Calu3 (cell line): ENCODE data around the gene COG3. TPM values are rescaled to one million over a fixed set of nuclear protein-coding genes. Genes with fewer than 3 reads are reported as not detected.

Experiments used
- BruUV-seq: library from RNA; stranded (reverse); fragments of 400-500 nt; replicated peaks from 2 replicates; lab custom pipeline; 2021; lab: Mats Ljungman, UMichigan
- CTCF ChIA-PET: fragments of 300-600 bp; sonication (Branson Sonifier 250); formaldehyde crosslinking; loops from one replicate; lab custom pipeline; 2022; ENCODE audit warnings: antibody characterized with exemption; lab: Charles Lee
- DNase-seq: peaks from one replicate; pipeline ENCODE4 v3.0.0; 2022
- H3K27ac Mint-ChIP-seq: one replicate; pipeline ENCODE4 v1.8.0; 2022; ENCODE audit warnings: mixed read lengths; ENCODE audit not compliant: unreplicated experiment
- H3K27me3 Mint-ChIP-seq: one replicate; pipeline ENCODE4 v1.8.0; 2022; ENCODE audit warnings: mixed read lengths; ENCODE audit not compliant: unreplicated experiment
- H3K36me3 Mint-ChIP-seq: one replicate; pipeline ENCODE4 v1.8.0; 2022; ENCODE audit warnings: mild to moderate bottlenecking, moderate library complexity, mixed read lengths; ENCODE audit not compliant: insufficient read depth, unreplicated experiment
- H3K4me1 Mint-ChIP-seq: one replicate; pipeline ENCODE4 v1.8.0; 2022; ENCODE audit warnings: mild to moderate bottlenecking, low read depth, mixed read lengths; ENCODE audit not compliant: unreplicated experiment
- H3K4me3 Mint-ChIP-seq: one replicate; pipeline ENCODE4 v1.8.0; 2022; ENCODE audit warnings: mild to moderate bottlenecking, low read depth, moderate library complexity, mixed read lengths; ENCODE audit not compliant: unreplicated experiment
- H3K9me3 Mint-ChIP-seq: one replicate; pipeline ENCODE4 v1.8.0; 2022; ENCODE audit warnings: low read depth, mixed read lengths; ENCODE audit not compliant: unreplicated experiment
- CTCF ChIP-seq: fragments of 200-600 bp; IDR thresholded peaks from one replicate; pipeline ENCODE4 v1.8.0; 2022; ENCODE audit warnings: antibody characterized with exemption; ENCODE audit not compliant: unreplicated experiment
- intact Hi-C: fragments of 100-400 bp; cut with micrococcal nuclease; formaldehyde crosslinking; loops from one replicate; pipeline ENCODE4 v1.10.0; 2022; ENCODE audit not compliant: unreplicated experiment
- total RNA-seq: library from RNA; stranded (reverse); gene quantifications from 2 replicates; pipeline ENCODE4 v1.2.3, GENCODE V29; 2022

The COG3 gene
- total RNA-seq, 1 experiment from 2014 or later: 21.6 TPM

- H3K4me1 Mint-ChIP-seq: no peaks in the 10 kb centered on the region
- intact Hi-C loops: no loop called here
- H3K36me3 Mint-ChIP-seq: no peaks in the 10 kb centered on the region
- H3K27ac Mint-ChIP-seq: no peak overlapping the region
- CTCF ChIA-PET: interaction anchor here (0.7 kb wide), 1 partner anchor 854 kb away, joined by 3 read pairs; no protein-coding TSS in a partner anchor
- TF ChIP-seq CTCF: no peak
- H3K27me3 Mint-ChIP-seq: no peaks in the 10 kb centered on the region
- no peak overlapping the region for H3K4me3 Mint-ChIP-seq
- BruUV-seq: no TSS peak
- no peak for DNase-seq
- H3K9me3 Mint-ChIP-seq: no peaks in the 10 kb centered on the region
Measured at GRCh38 chr13:45432737-45433380, 31.9 kb upstream of the COG3 start.

GRCh38 chr13:45433381-45433790, 31.4 kb upstream of the COG3 start:
- no peaks in the 10 kb centered on the region for H3K4me1 Mint-ChIP-seq
- CTCF ChIA-PET: no interaction called here
- H3K36me3 Mint-ChIP-seq: no peaks in the 10 kb centered on the region
- no TSS peak for BruUV-seq
- H3K4me3 Mint-ChIP-seq: no peak overlapping the region
- no peak overlapping the region for H3K27ac Mint-ChIP-seq
- no peaks in the 10 kb centered on the region for H3K9me3 Mint-ChIP-seq
- DNase-seq: no peak
- no peaks in the 10 kb centered on the region for H3K27me3 Mint-ChIP-seq
- intact Hi-C loops: no loop called here
- TF ChIP-seq CTCF: no peak

GRCh38 chr13:45434556-45435371, 30.0 kb upstream of the COG3 start:
- no peaks in the 10 kb centered on the region for H3K36me3 Mint-ChIP-seq
- DNase-seq: no peak
- H3K9me3 Mint-ChIP-seq: no peaks in the 10 kb centered on the region
- no peaks in the 10 kb centered on the region for H3K27me3 Mint-ChIP-seq
- H3K4me3 Mint-ChIP-seq: no peak overlapping the region
- H3K4me1 Mint-ChIP-seq: no peaks in the 10 kb centered on the region
- CTCF ChIA-PET: no interaction called here
- no TSS peak for BruUV-seq
- intact Hi-C loops: no loop called here
- no peak for TF ChIP-seq CTCF
- H3K27ac Mint-ChIP-seq: no peak overlapping the region

GRCh38 chr13:45436332-45436731, 28.4 kb upstream of the COG3 start:
- H3K27ac Mint-ChIP-seq: no peak overlapping the region
- no peaks in the 10 kb centered on the region for H3K4me1 Mint-ChIP-seq
- intact Hi-C loops: no loop called here
- no TSS peak for BruUV-seq
- H3K9me3 Mint-ChIP-seq: no peaks in the 10 kb centered on the region
- DNase-seq: no peak
- no peak for TF ChIP-seq CTCF
- no peak overlapping the region for H3K4me3 Mint-ChIP-seq
- H3K27me3 Mint-ChIP-seq: no peaks in the 10 kb centered on the region
- H3K36me3 Mint-ChIP-seq: no peaks in the 10 kb centered on the region
- CTCF ChIA-PET: no interaction called here
